GM23338 (cell line): ENCODE measurements around the gene SLC26A4. TPM values are rescaled to one million over a fixed set of nuclear protein-coding genes. Genes with fewer than 3 reads are reported as not detected.

ENCODE experiments used
- ATAC-seq: fragments of 200-7000 bp; cut with Tn5 transposase; 3 replicates; pipeline ENCODE4 v1.9.1; 2020
- DNase-seq: peaks from one replicate; pipeline ENCODE4 v3.0.0-alpha.2; 2015; ENCODE audit warnings: low spot score
- H2AFZ ChIP-seq: fragments of 200-600 bp; sonication (generic); 2 replicates; pipeline ENCODE4 v1.8.0; 2016; ENCODE audit warnings: antibody characterized with exemption, mild to moderate bottlenecking, moderate library complexity
- H3F3A ChIP-seq: fragments of 200-600 bp; sonication (generic); replicated peaks from 2 replicates; pipeline ENCODE4 v1.8.0; 2017; ENCODE audit warnings: antibody characterized with exemption, mixed run types, low read depth
- H3K27ac ChIP-seq: fragments of 200-600 bp; sonication (generic); 2 replicates; pipeline ENCODE4 v1.6.1; 2016; ENCODE audit warnings: low read depth
- H3K27me3 ChIP-seq: fragments of 200-600 bp; sonication (generic); 2 replicates; pipeline ENCODE4 v1.8.0; 2016; ENCODE audit warnings: mild to moderate bottlenecking, mixed run types, moderate library complexity; ENCODE audit not compliant: insufficient read depth
- H3K36me3 ChIP-seq: fragments of 200-600 bp; sonication (generic); 2 replicates; pipeline ENCODE4 v1.8.0; 2016; ENCODE audit warnings: mild to moderate bottlenecking; ENCODE audit not compliant: insufficient read depth
- H3K4me1 ChIP-seq: fragments of 200-600 bp; sonication (generic); 2 replicates; pipeline ENCODE4 v1.8.0; 2016; ENCODE audit warnings: mild to moderate bottlenecking, moderate library complexity; ENCODE audit not compliant: insufficient read depth
- H3K4me2 ChIP-seq: fragments of 200-600 bp; sonication (generic); 2 replicates; pipeline ENCODE4 v1.7.1; 2017; ENCODE audit warnings: mixed run types
- H3K4me3 ChIP-seq: fragments of 200-600 bp; sonication (generic); 2 replicates; pipeline ENCODE4 v1.6.1; 2016; ENCODE audit warnings: mixed run types
- H3K79me2 ChIP-seq: fragments of 200-600 bp; sonication (generic); replicated peaks from 2 replicates; pipeline ENCODE4 v1.8.0; 2017; ENCODE audit warnings: mild to moderate bottlenecking; ENCODE audit not compliant: insufficient read depth
- H3K9me2 ChIP-seq: fragments of 200-600 bp; sonication (generic); 2 replicates; pipeline ENCODE4 v1.8.0; 2017; ENCODE audit not compliant: insufficient read depth
- H4K20me1 ChIP-seq: fragments of 200-600 bp; sonication (generic); replicated peaks from 2 replicates; pipeline ENCODE4 v1.8.0; 2017; ENCODE audit warnings: mild to moderate bottlenecking; ENCODE audit not compliant: insufficient read depth
- H3K27ac Mint-ChIP-seq: 2 replicates; pipeline ENCODE4 v1.8.0; 2020; ENCODE audit warnings: inconsistent platforms, mild to moderate bottlenecking, moderate library complexity, mixed read lengths
- H3K27me3 Mint-ChIP-seq: 3 replicates; pipeline ENCODE4 v1.8.0; 2022; ENCODE audit warnings: low read depth, mild to moderate bottlenecking, moderate library complexity, mixed read lengths, inconsistent platforms; ENCODE audit not compliant: insufficient read depth, poor library complexity
- H3K36me3 Mint-ChIP-seq: 3 replicates; pipeline ENCODE4 v1.8.0; 2021; ENCODE audit warnings: low read depth, mild to moderate bottlenecking, inconsistent platforms, moderate library complexity, mixed read lengths
- H3K4me1 Mint-ChIP-seq: 3 replicates; pipeline ENCODE4 v1.8.0; 2020; ENCODE audit warnings: mild to moderate bottlenecking, inconsistent platforms, mixed read lengths
- H3K4me3 Mint-ChIP-seq: 3 replicates; pipeline ENCODE4 v1.8.0; 2021; ENCODE audit warnings: moderate library complexity, mild to moderate bottlenecking, inconsistent platforms, mixed read lengths
- H3K9me3 Mint-ChIP-seq: 3 replicates; pipeline ENCODE4 v1.8.0; 2020; ENCODE audit warnings: moderate library complexity, mild to moderate bottlenecking, inconsistent platforms, mixed read lengths
- CREB1 ChIP-seq: fragments of 250-450 bp; sonication (Bioruptor Pico); IDR thresholded peaks from 2 replicates; pipeline ENCODE4 v1.5.0; 2020; ENCODE audit warnings: low read depth, mild to moderate bottlenecking, moderate library complexity
- CTCF ChIP-seq, 2 experiments: fragments of 200-600 bp in 1 of 2; sonication (generic) in 1 of 2; conservative IDR thresholded peaks; 2 replicates each; pipeline versions ENCODE4 v1.5.1 to v1.6.1; 2016 to 2017; ENCODE audit warnings: antibody characterized with exemption in 2 of 2, low read depth in 2 of 2, mild to moderate bottlenecking in 2 of 2, moderate library complexity in 1 of 2
- ETS1 ChIP-seq: IDR thresholded peaks from 2 replicates; pipeline ENCODE4 v1.6.1; 2016; ENCODE audit warnings: antibody characterized with exemption
- EZH2 ChIP-seq: fragments of 200-600 bp; sonication (generic); IDR thresholded peaks from one replicate; pipeline ENCODE4 v1.8.0; 2017; ENCODE audit warnings: antibody characterized with exemption, mild to moderate bottlenecking, low read depth; ENCODE audit not compliant: unreplicated experiment
- EZH2phosphoT487 ChIP-seq: fragments of 200-600 bp; sonication (generic); IDR thresholded peaks from one replicate; pipeline ENCODE4 v1.8.1; 2018; ENCODE audit warnings: antibody characterized with exemption; ENCODE audit not compliant: unreplicated experiment
- JUNB ChIP-seq: IDR thresholded peaks from one replicate; pipeline ENCODE4 v1.6.1; 2016; ENCODE audit warnings: antibody characterized with exemption; ENCODE audit not compliant: unreplicated experiment
- NANOG ChIP-seq: IDR thresholded peaks from 2 replicates; pipeline ENCODE4 v1.6.1; 2016; ENCODE audit warnings: antibody characterized with exemption, borderline replicate concordance
- POLR2AphosphoS5 ChIP-seq: IDR thresholded peaks from 2 replicates; pipeline ENCODE4 v1.6.1; 2016; ENCODE audit warnings: antibody characterized with exemption, low read depth
- REST ChIP-seq: IDR thresholded peaks from one replicate; pipeline ENCODE4 v1.6.1; 2018; ENCODE audit warnings: antibody characterized with exemption; ENCODE audit not compliant: unreplicated experiment
- STAT1 ChIP-seq: IDR thresholded peaks from one replicate; pipeline ENCODE4 v1.6.1; 2016; ENCODE audit warnings: antibody characterized with exemption; ENCODE audit not compliant: unreplicated experiment
- ZNF114 ChIP-seq: fragments of 250-450 bp; sonication (Bioruptor Pico); IDR thresholded peaks from 2 replicates; pipeline ENCODE4 v1.5.0; 2020; ENCODE audit warnings: mild to moderate bottlenecking, moderate library complexity
- ZNF331 ChIP-seq: fragments of 250-450 bp; sonication (Bioruptor Pico); IDR thresholded peaks from 2 replicates; pipeline ENCODE4 v1.5.0; 2020; ENCODE audit warnings: low read depth, mild to moderate bottlenecking, moderate library complexity
- ZNF462 ChIP-seq: fragments of 250-450 bp; sonication (Bioruptor Pico); IDR thresholded peaks from 2 replicates; pipeline ENCODE4 v1.5.0; 2020; ENCODE audit warnings: mild to moderate bottlenecking, moderate library complexity
- polyA plus RNA-seq: library from polyadenylated mRNA; unstranded; fragments of >200 nt; fragmentation: Nextera tagmentation; extraction: Ambion mirVana; gene quantifications from 2 replicates; pipeline ENCODE4 v1.2.1, GENCODE V29; 2016
- total RNA-seq: library from RNA; depleted of rRNA; stranded (reverse); fragments of >200 nt; shearing (Covaris generic); gene quantifications from 2 replicates; pipeline ENCODE4 v1.2.3, GENCODE V29; 2014

The SLC26A4 gene
- total and polyA plus RNA-seq, 2 experiments from 2014 or later = 0.07 TPM; not detected in 1

DNA sequence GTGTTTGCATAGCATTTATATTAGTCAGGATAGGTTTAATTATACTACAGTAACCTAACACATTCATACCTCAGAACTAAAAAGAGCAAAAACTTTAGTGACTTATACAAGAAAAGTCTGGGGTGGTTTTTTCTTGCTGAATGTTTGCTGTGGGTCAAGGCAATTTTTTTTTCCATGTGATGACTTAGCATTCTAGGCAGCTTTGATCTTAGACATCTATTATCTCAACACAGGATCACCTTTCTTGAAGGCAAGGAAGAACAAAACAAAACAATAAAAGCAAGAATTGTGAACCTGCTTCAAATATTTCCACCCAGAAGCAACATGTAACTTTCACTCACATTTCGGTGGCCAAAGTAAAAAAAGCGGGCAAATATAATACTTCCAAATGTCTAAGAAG, 62.6 kb downstream of the SLC26A4 start:
- Histone ChIP-seq H4K20me1 (no peaks in the 10 kb centered on the region), H2AFZ (no peak overlapping the region), H3K4me1 (no peaks in the 10 kb centered on the region), H3F3A (no peaks in the 10 kb centered on the region), H3K79me2 (no peaks in the 10 kb centered on the region), H3K4me2 (no peak overlapping the region), H3K4me3 (no peak overlapping the region), H3K27ac (no peak overlapping the region), H3K9me2 (no peaks in the 10 kb centered on the region), H3K36me3 (no peaks in the 10 kb centered on the region), H3K27me3 (no peaks in the 10 kb centered on the region)
- Mint-ChIP-seq H3K4me1 (peaks cover 20% of the 10 kb centered on the region), H3K9me3 (no peaks in the 10 kb centered on the region), H3K27me3 (no peaks in the 10 kb centered on the region), H3K27ac (no peak overlapping the region), H3K36me3 (no peaks in the 10 kb centered on the region; the same call in 2 of the 3 replicates), H3K4me3 (no peak overlapping the region)
- DNase-seq (no peak), ATAC-seq (no peak)
- TF ChIP-seq ZNF114 = no peak
- TF ChIP-seq JUNB = no peak
- no peak for TF ChIP-seq CTCF (conservative IDR thresholded peaks at IDR 0.05; ENCODE audit: low read depth in 2 of 2)
- TF ChIP-seq ZNF331 = no peak
- no peak for TF ChIP-seq POLR2AphosphoS5
- no peak for TF ChIP-seq EZH2
- TF ChIP-seq STAT1 = no peak
- TF ChIP-seq REST = no peak
- no peak for TF ChIP-seq EZH2phosphoT487
- TF ChIP-seq CREB1 (CRISPR knock-in tag) = no peak
- TF ChIP-seq ZNF462 (CRISPR knock-in tag) = no peak
- no peak for TF ChIP-seq ETS1
- TF ChIP-seq NANOG = no peak
